ENCODE results near the gene RNF44. TPM values are rescaled to one million over a fixed set of nuclear protein-coding genes. Genes with fewer than 3 reads are reported as not detected.
A peak's percentile ranks its signal among the peaks of the same experiment; 100 is the strongest.

The RNF44 gene
- total and polyA plus RNA-seq, 2 of the 4 experiments (the other 2 are of a cell fraction): 0.54 to 12.4 TPM

GRCh38 chr5:176537554-176538229 is 490 bp upstream of the RNF44 start (continued):
- TF ChIP-seq, protein P1, sequence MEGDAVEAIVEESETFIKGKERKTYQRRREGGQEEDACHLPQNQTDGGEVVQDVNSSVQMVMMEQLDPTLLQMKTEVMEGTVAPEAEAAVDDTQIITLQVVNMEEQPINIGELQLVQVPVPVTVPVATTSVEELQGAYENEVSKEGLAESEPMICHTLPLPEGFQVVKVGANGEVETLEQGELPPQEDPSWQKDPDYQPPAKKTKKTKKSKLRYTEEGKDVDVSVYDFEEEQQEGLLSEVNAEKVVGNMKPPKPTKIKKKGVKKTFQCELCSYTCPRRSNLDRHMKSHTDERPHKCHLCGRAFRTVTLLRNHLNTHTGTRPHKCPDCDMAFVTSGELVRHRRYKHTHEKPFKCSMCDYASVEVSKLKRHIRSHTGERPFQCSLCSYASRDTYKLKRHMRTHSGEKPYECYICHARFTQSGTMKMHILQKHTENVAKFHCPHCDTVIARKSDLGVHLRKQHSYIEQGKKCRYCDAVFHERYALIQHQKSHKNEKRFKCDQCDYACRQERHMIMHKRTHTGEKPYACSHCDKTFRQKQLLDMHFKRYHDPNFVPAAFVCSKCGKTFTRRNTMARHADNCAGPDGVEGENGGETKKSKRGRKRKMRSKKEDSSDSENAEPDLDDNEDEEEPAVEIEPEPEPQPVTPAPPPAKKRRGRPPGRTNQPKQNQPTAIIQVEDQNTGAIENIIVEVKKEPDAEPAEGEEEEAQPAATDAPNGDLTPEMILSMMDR (conservative IDR thresholded peaks at IDR 0.05; ENCODE audit: low read depth, low read length): 0 out of 2 replicates have a peak, but pooled peaks have one; percentile 3

Measured in IMR-90 (cell line).